Sigmoid colon (tissue), 4 donors: ENCODE measurements around the gene SURF1.

Experiments
- CTCF ChIP-seq, 4 experiments: fragments of 450-650 bp in 3 of 4; fragments of 200-600 bp in 1 of 4; IDR thresholded peaks; one replicate each; pipeline ENCODE4 v1.5.1; 2016 to 2019; ENCODE audit warnings: antibody characterized with exemption in 4 of 4, mild to moderate bottlenecking in 3 of 4, moderate library complexity in 2 of 4
- EP300 ChIP-seq, 4 donors: sonication (generic); formaldehyde crosslinking; IDR thresholded peaks; one replicate each; pipeline ENCODE4 v1.6.1; 2017; ENCODE audit warnings: antibody characterized with exemption in 4 of 4
- POLR2A ChIP-seq, 2 donors: fragments of 450-650 bp; IDR thresholded peaks; one replicate each; pipeline ENCODE4 v1.6.1; 2016; ENCODE audit warnings: antibody characterized with exemption in 2 of 2, mild to moderate bottlenecking in 2 of 2, moderate library complexity in 2 of 2
- POLR2AphosphoS5 ChIP-seq, 4 donors: sonication (generic); formaldehyde crosslinking; IDR thresholded peaks; one replicate each; pipeline ENCODE4 v1.6.1; 2017; ENCODE audit warnings: antibody characterized with exemption in 4 of 4

GRCh38 chr9:133348718-133349573 is 7.3 kb downstream of the SURF1 start:
- TF ChIP-seq CTCF (IDR thresholded peaks at IDR 0.05) (no peak), EP300 (IDR thresholded peaks at IDR 0.05) (no peak), POLR2A (IDR thresholded peaks at IDR 0.05) (no peak), POLR2AphosphoS5 (IDR thresholded peaks at IDR 0.05) (no peak)
